Bone marrow (tissue), 2 donors: ENCODE measurements around the gene PCDHGA9.
"Not testable (repeated sequence)": the region's sequence is repeated elsewhere in the genome, so short reads cannot be mapped to it uniquely, and the experiment has no call there.

Source experiments
- DNase-seq, 2 donors: peaks; one replicate each; lab custom pipeline; 2025; lab: John Stamatoyannopoulos, UW

PCDHGA9 gene

GRCh38 chr5:141384471-141385267 lies 17.9 kb upstream of the PCDHGA9 start:
- DNase-seq, result no peak

GRCh38 chr5:141387557-141388311 lies 14.8 kb upstream of the PCDHGA9 start, which contains the start of gene PCDHGB4:
Gene PCDHGB4 (plus strand): TSS chr5:141387698. CDS start chr5:141387885, 187 bp downstream.
- DNase-seq, result not testable (repeated sequence)

GRCh38 chr5:141388661-141389060 lies 13.9 kb upstream of the PCDHGA9 start:
- DNase-seq, result no peak

- no peak for DNase-seq
These were observed 13.2 kb upstream of the PCDHGA9 start for GRCh38 chr5:141389153-141390042.

- no peak for DNase-seq
These were observed 10.0 kb upstream of the PCDHGA9 start, which contains the start of gene PCDHGA8 for GRCh38 chr5:141392429-141393198. Gene PCDHGA8 (plus strand): TSS chr5:141392633. CDS start chr5:141392814, 181 bp downstream.

- no peak for DNase-seq
These were observed 9.3 kb upstream of the PCDHGA9 start for GRCh38 chr5:141393267-141393666.

GRCh38 chr5:141394401-141395187 lies 8.0 kb upstream of the PCDHGA9 start:
- DNase-seq, result not testable (repeated sequence)

GRCh38 chr5:141397756-141398551 lies 4.6 kb upstream of the PCDHGA9 start, which contains the start of gene PCDHGB5:
Gene PCDHGB5 (plus strand): TSS chr5:141397947. CDS start chr5:141398128, 181 bp downstream.
- not testable (repeated sequence) for DNase-seq

GRCh38 chr5:141398608-141399007 lies 4.0 kb upstream of the PCDHGA9 start:
- DNase-seq, result no peak

- no peak for DNase-seq
These were observed 2.9 kb upstream of the PCDHGA9 start for GRCh38 chr5:141399555-141400258.

- DNase-seq, result no peak
These were observed 809 bp downstream of the PCDHGA9 start for GRCh38 chr5:141403387-141403786.

GRCh38 chr5:141407790-141408505 lies 5.4 kb downstream of the PCDHGA9 start, which contains the start of gene PCDHGB6:
Gene PCDHGB6 (plus strand): TSS chr5:141408021. CDS start chr5:141408203, 182 bp downstream.
- DNase-seq, result not testable (repeated sequence)

GRCh38 chr5:141409598-141410306 lies 7.2 kb downstream of the PCDHGA9 start:
- no peak for DNase-seq

GRCh38 chr5:141411575-141411974 lies 9.0 kb downstream of the PCDHGA9 start:
- DNase-seq, result no peak

GRCh38 chr5:141412854-141413539 lies 10.4 kb downstream of the PCDHGA9 start, which contains the start of gene PCDHGA10:
Gene PCDHGA10 (plus strand): TSS chr5:141412987. CDS start chr5:141413176, 189 bp downstream.
- DNase-seq, result peak; percentile 48 to 49

GRCh38 chr5:141413540-141414069 lies 11.0 kb downstream of the PCDHGA9 start:
- no peak for DNase-seq
